ENCODE measurements around the gene C1QTNF2.

Gene C1QTNF2

GRCh38 chr5:160370713-160371034, 248 bp upstream of the C1QTNF2 start:
- no peaks in the 10 kb centered on the region for H4K20me1 ChIP-seq (ENCODE audit: insufficient read depth, low read length, poor library complexity, severe bottlenecking)
- H3F3A ChIP-seq (ENCODE audit: low read depth): no peaks in the 10 kb centered on the region
- H3K9me3 ChIP-seq (ENCODE audit: insufficient read depth, low read depth, low read length): no peaks in the 10 kb centered on the region
- no peaks in the 10 kb centered on the region for H3K36me3 ChIP-seq (ENCODE audit: insufficient read depth, low read length)
- no peak overlapping the region for H3K4me2 ChIP-seq (ENCODE audit: low read depth, low read length, poor library complexity, severe bottlenecking)
- no peaks in the 10 kb centered on the region for H3K27me3 ChIP-seq (ENCODE audit: insufficient read depth, low read length, poor library complexity, severe bottlenecking)
- no peaks in the 10 kb centered on the region for H3K4me1 ChIP-seq (ENCODE audit: insufficient read depth, low read length, poor library complexity, severe bottlenecking)
- no peaks in the 10 kb centered on the region for H3K9me2 ChIP-seq (replicated peaks; ENCODE audit: low read depth, low read length)
- no peak overlapping the region for H3K9ac ChIP-seq (ENCODE audit: low read depth, low read length, poor library complexity, severe bottlenecking)
- H2AFZ ChIP-seq (ENCODE audit: low read length): no peak overlapping the region
- H3K4me3 ChIP-seq (ENCODE audit: low read length, poor library complexity, severe bottlenecking): no peak overlapping the region
- TF ChIP-seq EZH2phosphoT487 (IDR thresholded peaks at IDR 0.05; ENCODE audit: borderline replicate concordance): no peak
- TF ChIP-seq, protein P1, sequence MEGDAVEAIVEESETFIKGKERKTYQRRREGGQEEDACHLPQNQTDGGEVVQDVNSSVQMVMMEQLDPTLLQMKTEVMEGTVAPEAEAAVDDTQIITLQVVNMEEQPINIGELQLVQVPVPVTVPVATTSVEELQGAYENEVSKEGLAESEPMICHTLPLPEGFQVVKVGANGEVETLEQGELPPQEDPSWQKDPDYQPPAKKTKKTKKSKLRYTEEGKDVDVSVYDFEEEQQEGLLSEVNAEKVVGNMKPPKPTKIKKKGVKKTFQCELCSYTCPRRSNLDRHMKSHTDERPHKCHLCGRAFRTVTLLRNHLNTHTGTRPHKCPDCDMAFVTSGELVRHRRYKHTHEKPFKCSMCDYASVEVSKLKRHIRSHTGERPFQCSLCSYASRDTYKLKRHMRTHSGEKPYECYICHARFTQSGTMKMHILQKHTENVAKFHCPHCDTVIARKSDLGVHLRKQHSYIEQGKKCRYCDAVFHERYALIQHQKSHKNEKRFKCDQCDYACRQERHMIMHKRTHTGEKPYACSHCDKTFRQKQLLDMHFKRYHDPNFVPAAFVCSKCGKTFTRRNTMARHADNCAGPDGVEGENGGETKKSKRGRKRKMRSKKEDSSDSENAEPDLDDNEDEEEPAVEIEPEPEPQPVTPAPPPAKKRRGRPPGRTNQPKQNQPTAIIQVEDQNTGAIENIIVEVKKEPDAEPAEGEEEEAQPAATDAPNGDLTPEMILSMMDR (conservative IDR thresholded peaks at IDR 0.05; ENCODE audit: low read length): no peak
- no peaks in the 10 kb centered on the region for H3K79me2 ChIP-seq (ENCODE audit: insufficient read depth, low read length)

GRCh38 chr5:160367885-160368284, 2.5 kb downstream of the C1QTNF2 start:
- Histone ChIP-seq H3K36me3 (ENCODE audit: insufficient read depth, low read length) (no peaks in the 10 kb centered on the region), H3F3A (ENCODE audit: low read depth) (no peaks in the 10 kb centered on the region), H3K4me1 (ENCODE audit: insufficient read depth, low read length, poor library complexity, severe bottlenecking) (no peaks in the 10 kb centered on the region), H3K4me3 (ENCODE audit: low read length, poor library complexity, severe bottlenecking) (no peak overlapping the region), H3K4me2 (ENCODE audit: low read depth, low read length, poor library complexity, severe bottlenecking) (no peak overlapping the region), H2AFZ (ENCODE audit: low read length) (no peak overlapping the region), H3K9me3 (ENCODE audit: insufficient read depth, low read depth, low read length) (no peaks in the 10 kb centered on the region), H3K79me2 (ENCODE audit: insufficient read depth, low read length) (no peaks in the 10 kb centered on the region), H3K9me2 (replicated peaks; ENCODE audit: low read depth, low read length) (no peaks in the 10 kb centered on the region), H3K27me3 (ENCODE audit: insufficient read depth, low read length, poor library complexity, severe bottlenecking) (no peaks in the 10 kb centered on the region), H4K20me1 (ENCODE audit: insufficient read depth, low read length, poor library complexity, severe bottlenecking) (no peaks in the 10 kb centered on the region), H3K9ac (ENCODE audit: low read depth, low read length, poor library complexity, severe bottlenecking) (no peak overlapping the region)
- no peak for TF ChIP-seq EZH2phosphoT487 (IDR thresholded peaks at IDR 0.05; ENCODE audit: borderline replicate concordance)
- TF ChIP-seq, protein P1 (conservative IDR thresholded peaks at IDR 0.05; ENCODE audit: low read length): no peak

DNA sequence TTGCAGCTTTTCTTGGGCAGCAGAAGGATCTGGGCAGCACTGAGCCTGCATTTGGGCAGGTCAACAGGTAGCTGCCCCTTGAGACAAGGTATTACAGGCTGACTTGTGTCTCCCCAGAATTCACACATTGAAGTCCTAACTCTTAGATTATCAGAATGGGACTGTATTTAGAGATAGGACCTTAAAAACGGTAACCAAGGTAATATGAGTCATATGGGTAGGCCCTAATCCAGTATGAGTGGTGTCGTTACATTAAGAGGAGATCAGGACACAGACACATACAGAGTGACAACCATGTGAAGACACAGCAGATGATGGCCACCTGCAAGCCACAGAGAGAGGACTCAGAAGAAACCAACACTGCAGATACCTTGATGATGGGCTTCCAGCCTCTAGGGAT, 3.2 kb downstream of the C1QTNF2 start:
- Histone ChIP-seq H4K20me1 (ENCODE audit: insufficient read depth, low read length, poor library complexity, severe bottlenecking) (no peaks in the 10 kb centered on the region), H3K27me3 (ENCODE audit: insufficient read depth, low read length, poor library complexity, severe bottlenecking) (no peaks in the 10 kb centered on the region), H3K36me3 (ENCODE audit: insufficient read depth, low read length) (no peaks in the 10 kb centered on the region), H3F3A (ENCODE audit: low read depth) (no peaks in the 10 kb centered on the region), H2AFZ (ENCODE audit: low read length) (no peak overlapping the region), H3K79me2 (ENCODE audit: insufficient read depth, low read length) (no peaks in the 10 kb centered on the region), H3K9me3 (ENCODE audit: insufficient read depth, low read depth, low read length) (no peaks in the 10 kb centered on the region), H3K4me2 (ENCODE audit: low read depth, low read length, poor library complexity, severe bottlenecking) (no peak overlapping the region), H3K4me1 (ENCODE audit: insufficient read depth, low read length, poor library complexity, severe bottlenecking) (no peaks in the 10 kb centered on the region), H3K9ac (ENCODE audit: low read depth, low read length, poor library complexity, severe bottlenecking) (no peak overlapping the region), H3K9me2 (replicated peaks; ENCODE audit: low read depth, low read length) (no peaks in the 10 kb centered on the region), H3K4me3 (ENCODE audit: low read length, poor library complexity, severe bottlenecking) (no peak overlapping the region)
- TF ChIP-seq, protein P1 (conservative IDR thresholded peaks at IDR 0.05; ENCODE audit: low read length): no peak
- TF ChIP-seq EZH2phosphoT487 (IDR thresholded peaks at IDR 0.05; ENCODE audit: borderline replicate concordance): no peak

Measured in Loucy (cell line).